Retinal pigment epithelial cell (primary cell): ENCODE data around the gene SLC39A2.

Experiments used
- DNase-seq: peaks from one replicate; pipeline ENCODE4 v3.0.0-alpha.2; 2010; ENCODE audit warnings: low read depth
- H3K4me3 ChIP-seq: 2 replicates; pipeline ENCODE4 v1.5.1; 2011; ENCODE audit warnings: mild to moderate bottlenecking, low read length, control low read depth, moderate library complexity
- CTCF ChIP-seq: conservative IDR thresholded peaks from 2 replicates; pipeline ENCODE4 v1.5.1; 2011; ENCODE audit warnings: low read depth, low read length, control low read depth, inconsistent platforms

The SLC39A2 gene

DNA sequence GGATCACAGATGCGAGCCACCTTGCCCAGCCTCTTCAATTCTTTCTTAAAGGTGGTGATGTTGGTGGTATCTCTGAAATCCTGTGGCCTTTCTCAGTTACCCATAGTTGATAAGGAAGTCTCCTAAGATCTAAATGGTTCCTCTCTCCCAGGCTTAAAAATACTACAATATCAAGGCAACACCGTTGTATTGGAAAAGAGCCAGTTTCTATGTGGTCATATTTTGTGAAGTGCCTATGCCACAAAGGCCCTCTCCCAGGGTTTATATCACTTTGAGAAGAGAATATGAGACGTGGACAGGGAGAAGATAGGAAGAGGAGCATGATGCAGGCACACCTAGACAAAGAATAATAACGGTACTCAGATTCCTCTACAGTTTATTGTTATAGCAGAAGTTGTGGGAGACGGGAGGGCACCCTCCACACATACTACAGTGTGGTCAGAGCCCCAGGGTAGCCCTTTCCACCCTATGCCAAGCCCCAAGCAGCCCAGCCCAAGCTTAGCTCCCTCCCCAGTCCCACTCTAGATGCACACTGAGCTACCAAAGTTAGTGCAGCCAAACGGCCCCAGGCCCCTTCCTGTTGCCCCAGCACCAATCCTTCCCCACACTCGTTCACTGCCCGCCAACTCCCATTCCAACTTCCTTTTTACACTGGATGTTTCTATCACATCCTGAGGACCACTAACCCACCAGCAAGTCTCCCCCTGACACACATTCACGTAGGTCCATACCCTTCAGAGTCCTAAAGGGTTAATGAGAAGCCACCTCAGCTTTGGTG lies 17.5 kb downstream of the SLC39A2 start:
- no peak for DNase-seq
- no peak overlapping the region for H3K4me3 ChIP-seq
- no peak for TF ChIP-seq CTCF

GRCh38 chr14:21017528-21018245 lies 18.6 kb downstream of the SLC39A2 start:
- no peak for TF ChIP-seq CTCF
- DNase-seq = no peak
- no peak overlapping the region for H3K4me3 ChIP-seq

- TF ChIP-seq CTCF = no peak
- no peak overlapping the region for H3K4me3 ChIP-seq
- no peak for DNase-seq
These were observed 19.2 kb downstream of the SLC39A2 start for GRCh38 chr14:21018286-21018685.

DNA sequence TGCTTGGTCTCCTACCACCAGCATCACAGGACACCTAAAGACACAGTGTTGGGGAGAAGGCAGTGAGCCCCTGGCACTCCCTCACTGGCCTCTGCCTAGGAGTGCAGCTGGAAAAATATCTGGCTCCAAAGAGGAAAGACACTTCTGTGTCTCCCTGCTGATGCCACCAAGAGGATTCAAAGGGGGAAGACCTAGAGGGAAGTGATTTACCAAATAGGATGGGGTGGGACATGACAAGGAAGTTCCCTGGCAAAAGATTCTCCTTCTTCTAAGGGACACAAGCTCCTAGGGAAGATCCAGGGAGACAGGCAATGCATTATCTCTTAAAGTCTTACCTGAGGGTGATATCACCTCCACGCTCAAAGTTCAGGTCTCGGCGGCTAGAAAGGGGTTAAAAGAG lies 19.7 kb downstream of the SLC39A2 start:
- DNase-seq = no peak
- H3K4me3 ChIP-seq = no peak overlapping the region
- TF ChIP-seq CTCF = no peak

- no peak overlapping the region for H3K4me3 ChIP-seq
- TF ChIP-seq CTCF = no peak
- DNase-seq = no peak
These were observed 20.3 kb downstream of the SLC39A2 start for GRCh38 chr14:21019366-21019765.

- no peak for DNase-seq
- no peak overlapping the region for H3K4me3 ChIP-seq
- TF ChIP-seq CTCF = no peak
These were observed 22.0 kb downstream of the SLC39A2 start for GRCh38 chr14:21020977-21021545.
